Measurements from ENCODE around the gene DDX31. TPM values are rescaled to one million over a fixed set of nuclear protein-coding genes. Genes with fewer than 3 reads are reported as not detected.

Gene DDX31
- total and polyA plus RNA-seq, 9 of the 15 experiments (the other 6 are each of a cell fraction or from before 2014, with no cell fraction given) = 11.9 to 24.6 (median 22.2) TPM

DNA sequence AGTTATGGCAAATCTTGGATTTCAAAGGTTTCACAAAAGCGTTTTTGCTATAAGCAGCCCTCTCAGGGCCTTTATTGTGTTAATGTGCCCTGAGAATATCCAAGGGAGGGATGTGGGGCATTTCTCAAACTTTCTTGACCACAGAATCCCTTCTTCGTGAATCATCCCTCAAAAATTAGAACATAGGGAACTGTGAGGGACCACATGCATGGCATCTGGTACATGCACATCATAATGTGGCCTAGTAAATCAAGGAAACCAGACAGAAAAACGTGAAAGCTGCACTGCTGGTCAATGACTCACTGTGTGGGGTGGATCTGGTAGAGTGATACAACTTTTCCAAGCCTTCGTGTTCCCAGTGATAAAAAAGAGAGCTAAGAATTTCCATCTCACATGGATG lies 22.4 kb downstream of the DDX31 start (continued):
- TF ChIP-seq CHD1 (IDR thresholded peaks at IDR 0.05; ENCODE audit: low read length) = no peak

DNA sequence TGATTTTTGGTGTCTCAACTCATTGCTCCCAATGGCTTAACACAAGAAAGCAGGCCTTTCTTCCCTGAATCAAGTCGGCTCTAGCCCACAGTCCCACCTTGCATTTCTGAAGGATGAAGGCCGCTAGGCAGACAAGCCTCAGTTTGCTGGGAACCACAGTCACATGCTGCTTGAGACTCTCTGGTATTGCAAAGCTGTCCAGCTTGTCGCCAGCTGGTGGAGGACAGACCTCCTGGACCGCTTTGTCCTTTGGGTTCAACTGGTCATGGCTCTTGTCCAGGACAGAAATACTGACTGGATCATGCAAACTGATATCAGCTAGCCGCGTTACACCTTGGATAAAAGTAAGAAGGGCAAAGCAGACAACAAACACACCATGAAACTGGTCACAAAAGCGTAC lies 23.1 kb downstream of the DDX31 start:
- no peak for DNase-seq (ENCODE audit: extremely low read depth in 1 of 4, low spot score in 3 of 4)
- Histone ChIP-seq H3K9me1 (ENCODE audit: control insufficient read depth, insufficient read depth, low read length) (no peaks in the 10 kb centered on the region), H3K79me2 (ENCODE audit: control insufficient read depth, insufficient read depth, low read length) (no peaks in the 10 kb centered on the region), H3K4me3 (no peak overlapping the region), H3K4me2 (ENCODE audit: insufficient read depth, low read length) (no peak overlapping the region), H3K36me3 (ENCODE audit: control insufficient read depth, insufficient read depth, low read length) (peaks cover 96% of the 10 kb centered on the region), H3K9ac (ENCODE audit: insufficient read depth in 1 of 2, low read depth in 2 of 2, low read length in 2 of 2) (no peak overlapping the region), H3K4me1 (replicated peaks in 1 of 2; ENCODE audit: control insufficient read depth in 2 of 2, insufficient read depth in 2 of 2, low read length in 2 of 2) (no peaks in the 10 kb centered on the region), H3K9me3 (replicated peaks; ENCODE audit: control insufficient read depth, insufficient read depth, low read depth, low read length) (no peaks in the 10 kb centered on the region), H3K27ac (ENCODE audit: extremely low read depth, low read depth, low read length) (no peak overlapping the region), H2AFZ (ENCODE audit: low read depth, low read length) (no peak overlapping the region), H4K20me1 (replicated peaks; ENCODE audit: control insufficient read depth, insufficient read depth, low read length) (no peaks in the 10 kb centered on the region), H3K27me3 (ENCODE audit: control insufficient read depth in 2 of 2, insufficient read depth in 2 of 2, low read length in 2 of 2) (no peaks in the 10 kb centered on the region)
- intact Hi-C loops (cut with micrococcal nuclease) = no loop called here
- WGBS (ENCODE audit: insufficient coverage, low coverage, missing lambda C conversion rate) = 98% methylated on average over 6 of the region's 7 CpGs
- in situ Hi-C loops (cut with MboI) = no loop called here
- POLR2A ChIA-PET = no interaction called here
- ATAC-seq = no peak
- TF ChIP-seq PHF21A (IDR thresholded peaks at IDR 0.05; ENCODE audit: borderline replicate concordance, low read depth) (no peak), GTF2F1 (IDR thresholded peaks at IDR 0.05; ENCODE audit: low read depth, low read length) (no peak), PRPF4 (IDR thresholded peaks at IDR 0.05; ENCODE audit: insufficient read depth, low read depth, low read length, poor library complexity, severe bottlenecking) (no peak)
- no TSS peak for BruUV-seq (replicated peaks)
- FAIRE-seq = no peak
- CTCF ChIA-PET (ENCODE audit: low intra/inter-chr PET ratio) = no interaction called here

DNA sequence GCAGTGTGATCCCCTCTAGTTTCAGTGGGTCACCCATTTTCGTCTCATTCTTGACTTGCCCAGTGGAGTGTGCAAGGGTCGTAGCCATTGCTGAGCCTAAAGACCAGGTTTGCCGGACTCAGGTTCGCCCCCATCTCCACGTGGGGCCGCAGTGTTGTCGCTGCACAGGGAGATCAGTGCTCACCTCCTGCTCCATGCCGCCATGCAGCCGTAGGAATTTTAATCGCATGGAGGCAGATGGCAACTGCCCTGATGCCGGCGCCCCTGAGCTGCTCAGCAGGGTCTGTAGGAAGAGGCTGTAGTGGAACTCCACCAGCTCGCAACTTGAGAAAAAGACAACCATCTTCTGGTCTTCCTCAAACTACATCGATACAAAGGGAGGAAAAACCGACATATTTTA lies 24.1 kb downstream of the DDX31 start:
- Histone ChIP-seq H3K4me2 (ENCODE audit: insufficient read depth, low read length) (no peak overlapping the region), H3K9me3 (replicated peaks; ENCODE audit: control insufficient read depth, insufficient read depth, low read depth, low read length) (no peaks in the 10 kb centered on the region), H4K20me1 (replicated peaks; ENCODE audit: control insufficient read depth, insufficient read depth, low read length) (no peaks in the 10 kb centered on the region), H3K9me1 (ENCODE audit: control insufficient read depth, insufficient read depth, low read length) (no peaks in the 10 kb centered on the region), H3K27me3 (ENCODE audit: control insufficient read depth in 2 of 2, insufficient read depth in 2 of 2, low read length in 2 of 2) (no peaks in the 10 kb centered on the region), H3K4me1 (replicated peaks in 1 of 2; ENCODE audit: control insufficient read depth in 2 of 2, insufficient read depth in 2 of 2, low read length in 2 of 2) (no peaks in the 10 kb centered on the region), H3K79me2 (ENCODE audit: control insufficient read depth, insufficient read depth, low read length) (no peaks in the 10 kb centered on the region), H3K27ac (ENCODE audit: extremely low read depth, low read depth, low read length) (no peak overlapping the region), H3K36me3 (ENCODE audit: control insufficient read depth, insufficient read depth, low read length) (peaks cover 97% of the 10 kb centered on the region), H3K9ac (ENCODE audit: insufficient read depth in 1 of 2, low read depth in 2 of 2, low read length in 2 of 2) (no peak overlapping the region), H3K4me3 (no peak overlapping the region), H2AFZ (ENCODE audit: low read depth, low read length) (no peak overlapping the region)
- no peak for ATAC-seq
- in situ Hi-C loops (cut with MboI) = no loop called here
- WGBS (ENCODE audit: insufficient coverage, low coverage, missing lambda C conversion rate) = 98% methylated on average over 14 of the region's 15 CpGs
- CTCF ChIA-PET (ENCODE audit: low intra/inter-chr PET ratio) = no interaction called here
- POLR2A ChIA-PET = interaction anchor here (0.6 to 1.2 kb wide), 2 partner anchors 25 to 43 kb away, joined by 3 read pairs; partner anchors contain the start of gene GTF3C4
- BruUV-seq (replicated peaks) = no TSS peak
- no peak for DNase-seq (ENCODE audit: extremely low read depth in 1 of 4, low spot score in 3 of 4)
- intact Hi-C loops (cut with micrococcal nuclease) = no loop called here
- no peak for FAIRE-seq
- TF ChIP-seq NCOA6 (IDR thresholded peaks at IDR 0.05) (no peak), MAZ (CRISPR knock-in tag; conservative IDR thresholded peaks at IDR 0.05 in 1 of 2, IDR thresholded peaks at IDR 0.05 in 1 of 2) (no peak), GTF2F1 (IDR thresholded peaks at IDR 0.05; ENCODE audit: low read depth, low read length) (no peak), CREM (IDR thresholded peaks at IDR 0.05; ENCODE audit: low read depth) (no peak), E2F6 (IDR thresholded peaks at IDR 0.05; ENCODE audit: borderline replicate concordance in 1 of 2, extremely low read depth in 1 of 2, insufficient read depth in 1 of 2, insufficient read length in 1 of 2, low read depth in 1 of 2, low read length in 1 of 2, poor library complexity in 1 of 2, severe bottlenecking in 1 of 2) (no peak), YBX1 (IDR thresholded peaks at IDR 0.05) (no peak), ZNF384 (IDR thresholded peaks at IDR 0.05; ENCODE audit: low read depth, low read length) (no peak)
- TF ChIP-seq, protein P1, sequence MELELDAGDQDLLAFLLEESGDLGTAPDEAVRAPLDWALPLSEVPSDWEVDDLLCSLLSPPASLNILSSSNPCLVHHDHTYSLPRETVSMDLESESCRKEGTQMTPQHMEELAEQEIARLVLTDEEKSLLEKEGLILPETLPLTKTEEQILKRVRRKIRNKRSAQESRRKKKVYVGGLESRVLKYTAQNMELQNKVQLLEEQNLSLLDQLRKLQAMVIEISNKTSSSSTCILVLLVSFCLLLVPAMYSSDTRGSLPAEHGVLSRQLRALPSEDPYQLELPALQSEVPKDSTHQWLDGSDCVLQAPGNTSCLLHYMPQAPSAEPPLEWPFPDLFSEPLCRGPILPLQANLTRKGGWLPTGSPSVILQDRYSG (tag; conservative IDR thresholded peaks at IDR 0.05; ENCODE audit: low read depth) = no peak
